Measurements from ENCODE around the gene ICA1L. TPM values are rescaled to one million over a fixed set of nuclear protein-coding genes. Genes with fewer than 3 reads are reported as not detected.

The ICA1L gene
- total RNA-seq, 1 donor from 2014 or later = 2.3 TPM

- intact Hi-C loops (cut with DNase I) = no loop called here
- no peak for TF ChIP-seq CTCF (IDR thresholded peaks at IDR 0.05)
- Histone ChIP-seq H3K36me3 (no peaks in the 10 kb centered on the region), H3K4me3 (no peak overlapping the region), H3K9me3 (no peaks in the 10 kb centered on the region), H3K27me3 (no peaks in the 10 kb centered on the region), H3K4me1 (no peaks in the 10 kb centered on the region), H3K27ac (no peak overlapping the region)
- DNase-seq (no peak), ATAC-seq (no peak)
Observed at GRCh38 chr2:202841090-202841867, 30.3 kb downstream of the ICA1L start.

- TF ChIP-seq CTCF (IDR thresholded peaks at IDR 0.05) = peak; percentile 59
- Histone ChIP-seq H3K36me3 (no peaks in the 10 kb centered on the region), H3K27ac (no peak overlapping the region), H3K4me3 (no peak overlapping the region), H3K9me3 (no peaks in the 10 kb centered on the region), H3K27me3 (no peaks in the 10 kb centered on the region), H3K4me1 (no peaks in the 10 kb centered on the region)
- DNase-seq = no peak
- intact Hi-C loops (cut with DNase I) = no loop called here
- ATAC-seq = peak; percentile 84
Observed at GRCh38 chr2:202831242-202832220, 40.0 kb downstream of the ICA1L start.

- DNase-seq (no peak), ATAC-seq (no peak)
- intact Hi-C loops (cut with DNase I) = no loop called here
- no peak overlapping the region for H3K4me3 ChIP-seq
- no peaks in the 10 kb centered on the region for H3K36me3 ChIP-seq
- H3K4me1 ChIP-seq = no peaks in the 10 kb centered on the region
- no peak for TF ChIP-seq CTCF (IDR thresholded peaks at IDR 0.05)
- H3K27ac ChIP-seq = no peak overlapping the region
- no peaks in the 10 kb centered on the region for H3K27me3 ChIP-seq
- H3K9me3 ChIP-seq = no peaks in the 10 kb centered on the region
Observed at GRCh38 chr2:202824901-202825300, 46.7 kb downstream of the ICA1L start.

- Histone ChIP-seq H3K9me3 (no peaks in the 10 kb centered on the region), H3K4me1 (no peaks in the 10 kb centered on the region), H3K4me3 (no peak overlapping the region), H3K27ac (no peak overlapping the region), H3K36me3 (no peaks in the 10 kb centered on the region), H3K27me3 (no peaks in the 10 kb centered on the region)
- intact Hi-C loops (cut with DNase I) = no loop called here
- no peak for DNase-seq
- no peak for ATAC-seq
- TF ChIP-seq CTCF (IDR thresholded peaks at IDR 0.05) = no peak
Observed at GRCh38 chr2:202822411-202822810, 49.2 kb downstream of the ICA1L start.

GRCh38 chr2:202821206-202822160 lies 50.1 kb downstream of the ICA1L start:
- no peaks in the 10 kb centered on the region for H3K9me3 ChIP-seq
- H3K27me3 ChIP-seq = no peaks in the 10 kb centered on the region
- H3K4me3 ChIP-seq = no peak overlapping the region
- H3K36me3 ChIP-seq = no peaks in the 10 kb centered on the region
- DNase-seq (no peak), ATAC-seq (no peak)
- intact Hi-C loops (cut with DNase I) = no loop called here
- TF ChIP-seq CTCF (IDR thresholded peaks at IDR 0.05) = no peak
- H3K27ac ChIP-seq = no peak overlapping the region
- H3K4me1 ChIP-seq = peaks cover under 1% of the 10 kb centered on the region

Measured in upper lobe of right lung (tissue), 1 donor.